NCI-H2227 treated with DMSO at 0.1 percent for 48 hours (cell line): ENCODE results near the gene ERAS.
"Not testable (repeated sequence)": the region's sequence is repeated elsewhere in the genome, so short reads cannot be mapped to it uniquely, and the experiment has no call there.

Experiments
- DNase-seq: peaks from one replicate; lab custom pipeline; 2025; lab: John Stamatoyannopoulos, UW

The ERAS gene

GRCh38 chrX:48798318-48798717 lies 28.0 kb upstream of the ERAS start:
- no peak for DNase-seq

GRCh38 chrX:48800574-48801279 lies 25.6 kb upstream of the ERAS start:
- DNase-seq = no peak

- peak; percentile 99 for DNase-seq
Observed at GRCh38 chrX:48801280-48802088, 24.8 kb upstream of the ERAS start, which contains the start of gene HDAC6. Gene HDAC6 (plus strand): TSS chrX:48802067. CDS start chrX:48802693, 626 bp downstream.

- peak; percentile 93 for DNase-seq
Observed at GRCh38 chrX:48802089-48802904, 24.0 kb upstream of the ERAS start.

- no peak for DNase-seq
Observed at GRCh38 chrX:48802905-48803200, 23.5 kb upstream of the ERAS start.

- DNase-seq = no peak
Observed at GRCh38 chrX:48806081-48806480, 20.2 kb upstream of the ERAS start.

GRCh38 chrX:48813644-48814043 lies 12.7 kb upstream of the ERAS start:
- no peak for DNase-seq

- DNase-seq = no peak
Observed at GRCh38 chrX:48814722-48815121, 11.6 kb upstream of the ERAS start.

- DNase-seq = no peak
Observed at GRCh38 chrX:48815266-48815665, 11.0 kb upstream of the ERAS start.

- no peak for DNase-seq
Observed at GRCh38 chrX:48816014-48816810, 10.1 kb upstream of the ERAS start.

GRCh38 chrX:48818098-48818497 lies 8.2 kb upstream of the ERAS start:
- DNase-seq = no peak

- no peak for DNase-seq
Observed at GRCh38 chrX:48818866-48819265, 7.4 kb upstream of the ERAS start.

GRCh38 chrX:48819394-48819793 lies 6.9 kb upstream of the ERAS start:
- DNase-seq = not testable (repeated sequence)

- DNase-seq = no peak
Observed at GRCh38 chrX:48823053-48823452, 3.3 kb upstream of the ERAS start.

- no peak for DNase-seq
Observed at GRCh38 chrX:48824066-48824465, 2.2 kb upstream of the ERAS start.

GRCh38 chrX:48826876-48827653 lies 752 bp downstream of the ERAS start:
- DNase-seq = no peak

- no peak for DNase-seq
Observed at GRCh38 chrX:48827654-48827968, 1.3 kb downstream of the ERAS start.

- DNase-seq = no peak
Observed at GRCh38 chrX:48829016-48829735, 2.9 kb downstream of the ERAS start.

GRCh38 chrX:48831136-48831908 lies 5.0 kb downstream of the ERAS start:
- no peak for DNase-seq

- no peak for DNase-seq
Observed at GRCh38 chrX:48831909-48832291, 5.6 kb downstream of the ERAS start.
